ENCODE measurements around the gene MTX1. TPM values are rescaled to one million over a fixed set of nuclear protein-coding genes. Genes with fewer than 3 reads are reported as not detected.

Gene MTX1
- total and polyA plus RNA-seq, 9 of the 15 experiments (the other 6 are each of a cell fraction or from before 2014, with no cell fraction given): 29.1 to 98.4 (median 66.9) TPM

DNA sequence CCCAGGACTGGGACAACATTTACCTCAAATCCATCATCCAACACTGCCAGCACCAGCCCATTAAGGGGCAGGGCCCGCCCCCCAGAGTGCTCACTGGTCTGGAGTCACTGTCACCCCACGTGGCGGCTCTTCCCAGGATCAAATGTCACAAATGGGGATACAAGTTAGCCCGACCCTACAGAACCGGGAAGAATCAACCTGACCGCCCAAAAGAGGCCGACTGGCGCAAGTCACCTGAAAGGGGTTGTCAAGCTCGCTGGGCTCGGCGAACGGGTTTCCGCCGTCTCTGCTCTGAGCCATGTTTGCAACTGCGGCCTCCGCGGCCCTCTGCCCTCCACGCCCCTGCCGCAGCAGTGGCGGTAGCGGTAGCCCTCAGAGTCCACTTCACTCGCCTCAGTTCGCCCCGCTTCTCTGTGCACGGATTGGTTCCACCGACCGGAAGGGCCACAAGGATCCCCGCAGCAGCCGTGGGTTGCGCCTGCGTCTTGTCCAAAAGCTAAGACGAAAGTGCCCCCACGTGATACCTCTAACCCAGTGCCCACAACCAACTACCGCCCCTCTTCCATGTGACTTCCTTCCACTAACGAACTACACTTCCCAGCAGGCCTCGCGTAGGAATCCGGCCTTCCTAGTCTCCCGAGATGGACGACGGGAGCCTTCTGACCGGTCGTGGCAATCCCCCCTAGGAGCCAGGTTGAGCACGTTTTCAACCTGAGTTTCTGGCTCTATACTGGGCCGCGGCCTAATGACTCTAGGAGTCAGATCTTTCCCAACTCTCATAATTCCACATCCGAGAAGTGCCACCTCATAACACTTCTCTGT, 53.6 kb downstream of the MTX1 start, which contains the start of gene SCAMP3 (continued):
- TF ChIP-seq, protein P1, sequence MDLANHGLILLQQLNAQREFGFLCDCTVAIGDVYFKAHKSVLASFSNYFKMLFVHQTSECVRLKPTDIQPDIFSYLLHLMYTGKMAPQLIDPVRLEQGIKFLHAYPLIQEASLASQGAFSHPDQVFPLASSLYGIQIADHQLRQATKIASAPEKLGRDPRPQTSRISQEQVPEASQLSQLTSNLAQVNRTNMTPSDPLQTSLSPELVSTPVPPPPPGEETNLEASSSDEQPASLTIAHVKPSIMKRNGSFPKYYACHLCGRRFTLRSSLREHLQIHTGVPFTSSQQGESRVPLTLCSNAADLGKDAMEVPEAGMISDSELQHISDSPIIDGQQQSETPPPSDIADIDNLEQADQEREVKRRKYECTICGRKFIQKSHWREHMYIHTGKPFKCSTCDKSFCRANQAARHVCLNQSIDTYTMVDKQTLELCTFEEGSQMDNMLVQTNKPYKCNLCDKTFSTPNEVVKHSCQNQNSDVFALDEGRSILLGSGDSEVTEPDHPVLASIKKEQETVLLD (IDR thresholded peaks at IDR 0.05): peak; percentile 74
- TF ChIP-seq ADNP (tag; IDR thresholded peaks at IDR 0.05) (no peak), ZNF707 (CRISPR knock-in tag; conservative IDR thresholded peaks at IDR 0.05) (no peak), HEY1 (CRISPR knock-in tag; IDR thresholded peaks at IDR 0.05; ENCODE audit: borderline replicate concordance) (peak; percentile 82), NCOR1 (IDR thresholded peaks at IDR 0.05) (0 out of 2 replicates have a peak, but pooled peaks have one; percentile 3), HOMEZ (CRISPR knock-in tag; IDR thresholded peaks at IDR 0.05) (no peak), HMG20A (CRISPR knock-in tag; conservative IDR thresholded peaks at IDR 0.05) (0 out of 2 replicates have a peak, but pooled peaks have one; percentile 80), ELF4 (CRISPR knock-in tag; IDR thresholded peaks at IDR 0.05) (peak; percentile 86), ZNF146 (CRISPR knock-in tag; IDR thresholded peaks at IDR 0.05; ENCODE audit: unreplicated experiment) (no peak), HDAC6 (IDR thresholded peaks at IDR 0.05; ENCODE audit: low read depth, low read length) (peak; percentile 20; the same call in 1 of the 2 replicates), SMARCA5 (IDR thresholded peaks at IDR 0.05) (no peak), POU5F1 (IDR thresholded peaks at IDR 0.05; ENCODE audit: borderline replicate concordance, low read depth, low read length, partially characterized antibody) (no peak), SMAD3 (CRISPR knock-in tag; conservative IDR thresholded peaks at IDR 0.05) (peak; percentile 64; the same call in 1 of the 2 replicates), CBX5 (IDR thresholded peaks at IDR 0.05; ENCODE audit: borderline replicate concordance, low read depth) (no peak), ZNF586 (CRISPR knock-in tag; conservative IDR thresholded peaks at IDR 0.05) (peak; percentile 37; the same call in 1 of the 2 replicates), E2F4 (CRISPR knock-in tag; IDR thresholded peaks at IDR 0.05; ENCODE audit: low read depth) (0 out of 2 replicates have a peak, but pooled peaks have one; percentile 49), ZNF224 (CRISPR knock-in tag; IDR thresholded peaks at IDR 0.05) (no peak), CEBPB (tag; IDR thresholded peaks at IDR 0.05) (no peak), JUN (IDR thresholded peaks at IDR 0.05; ENCODE audit: borderline replicate concordance, low read depth, low read length) (0 out of 2 replicates have a peak, but pooled peaks have one; percentile 27), JUN (CRISPR knock-in tag; IDR thresholded peaks at IDR 0.05; ENCODE audit: borderline replicate concordance) (no peak)
- TF ChIP-seq, protein P2, sequence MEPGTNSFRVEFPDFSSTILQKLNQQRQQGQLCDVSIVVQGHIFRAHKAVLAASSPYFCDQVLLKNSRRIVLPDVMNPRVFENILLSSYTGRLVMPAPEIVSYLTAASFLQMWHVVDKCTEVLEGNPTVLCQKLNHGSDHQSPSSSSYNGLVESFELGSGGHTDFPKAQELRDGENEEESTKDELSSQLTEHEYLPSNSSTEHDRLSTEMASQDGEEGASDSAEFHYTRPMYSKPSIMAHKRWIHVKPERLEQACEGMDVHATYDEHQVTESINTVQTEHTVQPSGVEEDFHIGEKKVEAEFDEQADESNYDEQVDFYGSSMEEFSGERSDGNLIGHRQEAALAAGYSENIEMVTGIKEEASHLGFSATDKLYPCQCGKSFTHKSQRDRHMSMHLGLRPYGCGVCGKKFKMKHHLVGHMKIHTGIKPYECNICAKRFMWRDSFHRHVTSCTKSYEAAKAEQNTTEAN (CRISPR knock-in tag; IDR thresholded peaks at IDR 0.05): no peak

Measured in K562 (cell line).